Measurements from ENCODE around the gene KIAA1755. TPM values are rescaled to one million over a fixed set of nuclear protein-coding genes. Genes with fewer than 3 reads are reported as not detected.

KIAA1755 gene
- total RNA-seq, 2 donors from 2014 or later, result 12.9 to 18.6 TPM

GRCh38 chr20:38181971-38182370 lies 78.6 kb downstream of the KIAA1755 start:
- no peak for DNase-seq (ENCODE audit: low spot score)
- intact Hi-C loops (cut with DNase I), result no loop called here

- DNase-seq (ENCODE audit: low spot score), result peak; percentile 48
- intact Hi-C loops (cut with DNase I), result no loop called here
Measured at GRCh38 chr20:38181207-38181801, 79.2 kb downstream of the KIAA1755 start.

- no peak for DNase-seq (ENCODE audit: low spot score)
- intact Hi-C loops (cut with DNase I), result loop anchor here in 1 of 2 donors (1.0 kb wide), 1 partner anchor 31 kb away; no protein-coding TSS in a partner anchor
Measured at GRCh38 chr20:38180781-38181180, 79.8 kb downstream of the KIAA1755 start.

- intact Hi-C loops (cut with DNase I), result loop anchor here in 1 of 2 donors (1.0 kb wide), 1 partner anchor 31 kb away; no protein-coding TSS in a partner anchor
- DNase-seq (ENCODE audit: low spot score), result no peak
Measured at GRCh38 chr20:38179846-38180245, 80.7 kb downstream of the KIAA1755 start.

- peak; percentile 10 for DNase-seq (ENCODE audit: low spot score)
Measured at GRCh38 chr20:38178581-38178980, 82.0 kb downstream of the KIAA1755 start.

GRCh38 chr20:38178065-38178491 lies 82.5 kb downstream of the KIAA1755 start:
- intact Hi-C loops (cut with DNase I), result no loop called here
- DNase-seq (ENCODE audit: low spot score), result peak; percentile 66

More at GRCh38 chr20:38178581-38178980, 82.0 kb downstream of the KIAA1755 start:
- intact Hi-C loops (cut with DNase I), result no loop called here

- DNase-seq (ENCODE audit: low spot score), result peak; percentile 62
- intact Hi-C loops (cut with DNase I), result no loop called here
Measured at GRCh38 chr20:38177201-38177600, 83.3 kb downstream of the KIAA1755 start.

- DNase-seq (ENCODE audit: low spot score), result peak; percentile 53
- intact Hi-C loops (cut with DNase I), result no loop called here
Measured at GRCh38 chr20:38175304-38176180, 85.0 kb downstream of the KIAA1755 start.

- DNase-seq (ENCODE audit: low spot score), result peak; percentile 95
- intact Hi-C loops (cut with DNase I), result loop anchor here in 1 of 2 donors (5.0 kb wide), 1 partner anchor 44 kb away; no protein-coding TSS in a partner anchor
Measured at GRCh38 chr20:38173237-38174156, 87.0 kb downstream of the KIAA1755 start.

GRCh38 chr20:38172408-38172807 lies 88.1 kb downstream of the KIAA1755 start:
- intact Hi-C loops (cut with DNase I), result loop anchor here in 1 of 2 donors (5.0 kb wide), 1 partner anchor 45 kb away; no protein-coding TSS in a partner anchor

GRCh38 chr20:38171675-38172043 lies 88.9 kb downstream of the KIAA1755 start:
- intact Hi-C loops (cut with DNase I), result loop anchor here in 1 of 2 donors (5.0 kb wide), 1 partner anchor 46 kb away; no protein-coding TSS in a partner anchor
- no peak for DNase-seq (ENCODE audit: low spot score)

More at GRCh38 chr20:38172408-38172807, 88.1 kb downstream of the KIAA1755 start:
- DNase-seq (ENCODE audit: low spot score), result peak; percentile 22

GRCh38 chr20:38170826-38171674 lies 89.5 kb downstream of the KIAA1755 start:
- intact Hi-C loops (cut with DNase I), result loop anchor here in 1 of 2 donors (5.0 kb wide), 1 partner anchor 46 kb away; no protein-coding TSS in a partner anchor
- peak; percentile 85 for DNase-seq (ENCODE audit: low spot score)

GRCh38 chr20:38170219-38170825 lies 90.2 kb downstream of the KIAA1755 start:
- intact Hi-C loops (cut with DNase I), result loop anchor here in 1 of 2 donors (5.0 kb wide), 1 partner anchor 47 kb away; no protein-coding TSS in a partner anchor

GRCh38 chr20:38169636-38170193 lies 90.8 kb downstream of the KIAA1755 start:
- intact Hi-C loops (cut with DNase I), result loop anchor here in 1 of 2 donors (5.0 kb wide), 2 partner anchors 48 to 107 kb away; no protein-coding TSS in a partner anchor
- peak; percentile 44 for DNase-seq (ENCODE audit: low spot score)

More at GRCh38 chr20:38170219-38170825, 90.2 kb downstream of the KIAA1755 start:
- peak; percentile 58 for DNase-seq (ENCODE audit: low spot score)

GRCh38 chr20:38168791-38169589 lies 91.5 kb downstream of the KIAA1755 start:
- DNase-seq (ENCODE audit: low spot score), result peak; percentile 82
- intact Hi-C loops (cut with DNase I), result loop anchor here in 1 of 2 donors (5.0 kb wide), 1 partner anchor 107 kb away; no protein-coding TSS in a partner anchor
